NCI-H526 treated with DMSO at 0.1 percent for 48 hours (cell line): Measurements from ENCODE around the gene DNMBP.
"Not testable (repeated sequence)": the region's sequence is repeated elsewhere in the genome, so short reads cannot be mapped to it uniquely, and the experiment has no call there.

Experiments used
- DNase-seq: peaks from one replicate; lab custom pipeline; 2025; lab: John Stamatoyannopoulos, UW

Gene DNMBP

DNA sequence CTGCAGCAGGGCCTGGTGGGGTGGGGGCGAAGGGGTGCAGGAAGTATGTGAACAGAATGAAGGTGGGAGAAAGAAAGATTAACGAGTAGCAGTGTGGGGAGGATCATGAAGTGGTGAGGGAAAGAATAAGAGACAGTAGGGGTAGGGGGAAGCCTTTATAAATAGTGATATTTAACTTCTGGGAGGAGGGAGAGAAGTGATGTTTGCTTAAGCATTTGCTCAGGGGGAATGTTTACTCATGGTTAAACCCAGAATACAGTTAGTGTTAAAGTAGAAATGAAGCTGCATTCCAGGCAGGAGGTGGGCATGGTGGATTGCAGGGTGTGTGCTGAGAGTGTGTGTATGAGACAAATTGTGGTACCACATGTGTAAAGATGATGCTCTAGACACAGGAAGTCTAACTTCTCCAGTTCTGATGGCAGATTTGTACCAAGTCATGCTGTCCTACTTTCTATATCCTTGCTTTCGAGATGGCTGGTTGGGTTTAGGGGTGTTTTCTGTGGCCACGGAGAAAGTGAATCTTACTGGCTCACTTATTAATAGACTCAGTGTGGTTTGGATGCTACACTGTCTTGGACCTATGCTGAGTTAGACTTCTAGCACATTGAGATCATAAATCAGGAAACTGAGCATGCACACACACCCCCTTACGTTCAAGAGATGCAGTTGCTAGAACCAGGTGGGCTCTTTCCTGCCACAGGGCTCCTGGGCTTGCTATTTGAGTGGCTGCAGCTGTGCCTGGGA, 10.6 kb upstream of the DNMBP start:
- peak; percentile 60 for DNase-seq

- DNase-seq, result no peak
Observed at GRCh38 chr10:100019787-100020141, 10.0 kb upstream of the DNMBP start.

DNA sequence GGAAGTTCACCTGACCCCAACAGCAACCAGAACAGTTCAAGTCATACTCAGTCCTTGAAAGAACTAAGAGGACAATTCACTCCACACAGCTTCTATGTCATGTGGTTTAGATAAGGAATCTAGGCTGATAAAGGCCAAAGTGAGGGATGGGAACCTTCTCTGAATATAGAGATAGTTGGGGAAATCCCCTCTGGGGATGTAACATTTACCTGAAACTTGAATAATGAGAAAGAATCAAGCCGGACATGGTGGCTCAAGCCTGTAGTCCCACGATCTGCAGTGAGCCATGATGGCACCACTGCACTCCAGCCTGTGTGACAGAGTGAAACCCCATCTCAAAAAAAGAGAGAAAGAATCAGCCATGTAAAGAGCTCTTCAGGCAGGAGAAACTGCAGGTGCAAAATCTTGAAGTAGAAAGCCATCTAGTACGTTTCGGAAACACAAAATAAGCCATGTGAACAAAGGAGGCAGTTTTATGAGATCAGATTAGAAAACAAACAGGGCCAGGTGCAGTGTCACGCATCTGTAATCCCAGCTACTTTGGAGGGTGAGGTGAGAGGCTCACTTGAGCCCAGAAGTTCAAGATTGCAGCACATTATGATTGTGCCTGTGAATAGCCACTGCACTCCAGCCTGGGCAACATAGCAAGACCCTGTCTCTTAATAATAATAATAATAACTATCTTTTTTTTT, 4.5 kb upstream of the DNMBP start:
- no peak for DNase-seq

GRCh38 chr10:100013621-100014020, 3.9 kb upstream of the DNMBP start:
- DNase-seq, result no peak

- DNase-seq, result not testable (repeated sequence)
Observed at GRCh38 chr10:100011906-100012305, 2.2 kb upstream of the DNMBP start.

DNA sequence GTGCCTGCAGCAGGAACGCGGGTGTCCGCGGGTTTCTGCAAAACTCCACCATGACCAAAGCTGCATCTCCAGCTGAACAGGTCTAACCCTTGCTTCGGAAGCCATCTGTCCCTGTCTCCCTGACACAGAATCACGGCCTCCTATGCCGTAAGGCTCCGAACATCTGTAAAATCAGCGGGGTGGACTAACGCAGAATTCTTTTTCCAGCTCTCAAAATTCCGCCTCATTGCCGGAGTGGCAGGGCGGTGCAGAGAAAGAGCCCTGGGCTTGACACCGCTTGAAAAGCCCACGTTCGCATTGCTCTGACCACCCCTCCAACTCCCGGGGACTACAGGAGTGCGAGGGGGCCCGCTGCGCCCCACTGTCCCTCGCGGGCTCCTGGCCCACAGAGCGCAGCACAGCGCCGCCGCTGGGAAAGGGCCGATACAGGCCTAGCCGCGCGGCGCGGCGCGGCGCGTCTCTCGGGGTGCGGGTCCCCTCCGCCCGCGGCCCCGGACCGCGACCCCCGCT, 409 bp downstream of the DNMBP start:
- no peak for DNase-seq

DNA sequence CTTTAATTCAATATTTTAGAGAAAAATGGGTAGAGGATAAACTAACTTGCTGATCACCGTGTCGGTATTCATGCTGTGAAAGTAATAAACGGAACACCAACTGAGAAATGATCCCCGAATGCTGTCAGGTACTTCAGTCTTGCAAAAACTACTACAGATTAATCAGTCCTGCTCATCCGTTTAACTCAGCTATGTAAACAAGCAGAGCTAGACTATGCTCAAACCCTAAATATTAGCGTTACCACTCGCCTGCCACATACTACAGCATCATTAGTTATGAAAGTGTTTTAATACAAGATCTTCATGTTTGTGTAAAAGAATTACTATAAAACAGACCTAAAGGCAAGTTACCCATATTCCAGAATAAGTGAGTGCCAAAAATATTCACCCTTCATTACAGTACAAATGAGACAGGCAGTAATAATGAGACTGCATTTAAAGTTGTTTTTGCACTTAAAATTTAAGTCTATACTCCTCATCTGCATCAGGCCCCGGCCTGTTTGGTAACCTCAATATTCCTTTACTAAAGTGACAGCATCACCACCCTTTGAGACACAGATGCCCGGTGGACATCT, 952 bp downstream of the DNMBP start:
- DNase-seq, result no peak

GRCh38 chr10:100008142-100008522, 1.6 kb downstream of the DNMBP start:
- no peak for DNase-seq

DNA sequence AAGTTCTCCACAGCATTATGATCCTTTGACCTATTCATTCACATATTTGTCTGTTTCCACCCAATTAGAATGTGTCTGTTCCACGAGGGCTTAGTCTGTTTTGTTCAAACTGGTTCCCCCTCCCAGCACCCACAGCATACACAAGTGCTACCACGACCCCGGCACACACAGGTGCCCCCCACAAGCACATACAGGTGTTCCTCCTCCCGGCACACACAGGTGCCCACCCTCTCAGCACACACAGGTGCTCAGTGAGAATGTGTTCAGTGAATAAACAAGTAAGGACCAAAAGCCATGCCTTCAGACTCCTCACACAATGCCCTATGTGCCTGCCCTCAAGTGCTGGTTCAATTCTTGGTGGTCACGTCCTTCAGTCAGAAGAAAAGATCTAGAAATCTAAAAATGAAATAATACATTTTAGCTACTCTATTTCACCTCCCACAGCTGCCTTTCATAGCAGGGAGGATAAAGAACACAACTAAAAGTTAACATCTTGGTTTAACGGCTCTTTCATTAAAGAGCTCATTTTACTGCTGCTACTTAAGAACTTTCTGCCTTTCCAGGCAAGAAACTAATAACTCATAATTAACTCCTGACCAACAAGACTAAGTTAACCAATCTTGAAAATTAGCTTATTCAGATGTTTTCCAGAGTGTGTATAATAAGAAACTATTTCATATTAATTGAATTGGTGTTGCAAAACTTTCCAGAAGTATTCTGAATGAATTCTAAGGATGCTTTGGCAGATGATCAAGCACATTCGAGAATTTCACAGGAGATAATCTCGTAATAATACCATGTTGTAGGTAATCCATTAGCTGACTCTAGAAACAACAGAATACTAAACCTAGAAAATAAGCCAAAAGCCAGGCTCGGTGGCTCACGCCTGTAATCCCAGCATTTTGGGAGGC, 2.3 kb downstream of the DNMBP start:
- no peak for DNase-seq

GRCh38 chr10:100006243-100006886, 3.4 kb downstream of the DNMBP start:
- no peak for DNase-seq

DNA sequence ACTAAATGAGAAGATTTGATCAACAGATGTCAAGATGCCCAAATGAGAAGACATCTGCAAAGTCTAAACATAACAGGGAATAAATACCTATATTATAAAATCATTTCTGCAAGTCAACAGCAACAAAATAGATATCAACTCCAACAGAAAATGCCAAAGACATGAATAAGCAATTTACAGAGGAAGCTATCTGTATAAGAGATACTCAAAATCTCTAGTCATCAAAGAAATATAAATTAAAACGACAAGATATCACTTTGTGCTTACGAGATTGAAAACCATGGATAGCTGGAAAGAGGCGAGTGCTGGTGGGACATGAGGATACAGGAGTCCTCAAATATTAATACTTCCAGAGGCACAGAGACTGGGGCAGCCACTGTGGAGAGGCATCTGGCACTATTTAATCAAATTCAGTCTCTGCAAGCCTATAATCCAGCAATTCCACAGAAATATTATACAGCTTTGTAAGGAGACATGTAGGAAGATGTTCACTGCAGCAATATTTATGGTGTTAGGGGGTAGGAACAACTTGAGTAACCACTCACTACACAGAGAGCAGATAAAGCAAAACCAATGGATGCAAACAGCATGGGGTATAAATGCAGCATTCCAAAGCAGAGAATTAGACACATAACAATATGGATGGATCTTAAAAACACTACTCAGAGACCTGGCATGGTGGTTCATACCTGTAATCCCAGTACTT, 4.8 kb downstream of the DNMBP start:
- no peak for DNase-seq

- DNase-seq, result no peak
Observed at GRCh38 chr10:100000109-100000644, 9.6 kb downstream of the DNMBP start.

DNA sequence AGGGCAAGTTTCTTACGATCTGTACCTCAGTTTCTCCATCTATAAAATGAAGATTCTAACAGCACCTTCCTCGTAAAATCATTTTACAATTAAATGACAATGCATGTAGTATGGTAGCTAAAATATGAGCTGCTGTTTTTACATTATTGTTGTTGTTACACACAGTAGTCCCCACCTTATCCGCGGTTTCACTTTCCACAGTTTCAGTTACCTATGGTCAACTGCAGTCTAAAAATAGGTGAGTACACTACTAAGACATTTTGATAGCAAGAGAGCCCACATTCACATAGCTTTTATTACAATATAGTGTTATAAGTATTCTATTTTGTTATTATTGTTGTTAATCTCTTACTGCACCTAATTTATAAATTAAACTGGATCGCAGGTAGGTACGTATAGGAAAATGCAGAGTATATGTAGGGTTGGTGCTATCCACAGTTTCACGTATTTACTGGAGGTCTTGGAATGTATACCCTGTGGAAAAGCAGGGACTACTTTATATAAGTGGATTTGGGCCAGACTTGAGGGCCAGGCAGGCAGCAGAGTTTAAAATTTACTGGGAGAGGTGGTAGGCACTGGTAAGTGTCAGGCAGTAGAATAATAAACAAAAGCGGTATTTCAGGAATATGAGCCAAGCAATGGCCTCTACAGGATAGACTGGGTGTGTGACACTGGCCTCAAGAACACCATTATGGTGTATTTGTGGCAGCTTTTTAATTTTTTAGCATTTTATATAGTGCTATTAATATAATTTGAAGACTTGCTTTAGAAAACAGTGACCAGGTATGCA, 10.2 kb downstream of the DNMBP start:
- no peak for DNase-seq

- no peak for DNase-seq
Observed at GRCh38 chr10:99998889-99999288, 10.9 kb downstream of the DNMBP start.

DNA sequence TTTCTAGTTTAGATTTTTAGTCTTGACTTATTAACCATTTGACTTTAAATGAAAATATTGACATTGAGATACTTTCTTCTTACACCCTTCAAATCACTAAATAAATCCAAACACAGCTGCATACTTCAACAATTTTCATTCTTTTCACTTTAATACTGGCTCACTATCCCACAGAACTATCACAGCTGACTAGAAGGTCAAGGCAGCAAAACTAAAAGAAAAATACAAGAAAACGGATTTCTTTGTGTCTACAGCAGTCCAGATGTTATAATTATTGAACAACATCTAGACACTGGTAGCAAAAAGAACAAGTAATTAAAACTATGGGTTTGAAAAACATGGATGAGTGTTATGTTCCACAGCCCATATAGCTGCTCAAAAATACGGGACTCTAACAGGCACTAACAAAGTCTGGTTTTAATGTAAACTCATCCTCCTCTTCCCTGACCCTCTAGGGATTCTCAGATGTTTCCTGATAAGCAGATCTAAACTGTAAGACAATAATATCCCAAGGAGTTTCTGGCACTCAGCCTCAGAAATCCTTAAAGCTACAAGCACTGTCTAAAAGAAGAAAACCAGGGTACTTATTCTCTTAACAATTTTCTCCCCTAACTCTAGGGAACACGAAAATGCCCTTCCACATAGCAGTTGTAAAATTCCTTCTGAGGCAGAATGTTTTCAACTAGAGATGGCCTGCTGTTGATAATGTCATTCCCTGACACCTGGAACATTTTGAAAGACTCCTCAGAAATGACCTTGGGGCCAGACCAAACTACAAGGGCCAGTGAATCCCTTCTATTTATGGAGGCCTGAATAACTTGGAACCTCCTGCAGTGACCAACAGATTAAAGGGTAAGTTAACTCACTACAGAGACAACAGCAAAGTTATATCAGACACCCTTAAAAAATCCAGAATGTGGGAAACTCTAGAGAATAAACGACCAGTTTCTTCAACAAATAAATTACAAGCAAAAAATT, 12.8 kb downstream of the DNMBP start:
- DNase-seq, result no peak

GRCh38 chr10:99995713-99996112, 14.0 kb downstream of the DNMBP start:
- no peak for DNase-seq

GRCh38 chr10:99995269-99995668, 14.5 kb downstream of the DNMBP start:
- DNase-seq, result no peak

DNA sequence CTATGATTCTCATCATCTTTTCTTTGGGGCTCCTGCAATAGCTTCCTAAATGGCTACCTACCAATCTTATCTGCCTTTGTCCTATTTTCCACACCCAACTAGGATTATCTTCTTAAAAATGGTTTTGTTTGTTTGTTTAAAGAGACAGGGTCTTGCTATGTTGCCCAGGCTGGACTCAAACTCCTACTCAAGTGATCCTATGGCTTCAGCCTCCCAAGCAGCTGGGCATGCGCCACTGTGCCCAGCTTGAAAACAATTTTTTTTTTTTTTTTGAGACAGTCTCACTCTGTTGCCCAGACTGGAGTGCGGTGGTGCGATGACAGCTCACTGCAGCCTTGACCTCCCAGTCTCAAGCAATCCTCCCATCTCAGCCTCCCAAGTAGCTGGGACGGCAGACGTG, 14.9 kb downstream of the DNMBP start:
- no peak for DNase-seq
